Measurements from ENCODE around the gene SYNE3. TPM values are rescaled to one million over a fixed set of nuclear protein-coding genes. Genes with fewer than 3 reads are reported as not detected.
A peak's percentile ranks its signal among the peaks of the same experiment; 100 is the strongest.

Gene SYNE3
- total and polyA plus RNA-seq, 7 donors = 0.45 to 4.7 (median 3.4) TPM

GRCh38 chr14:95547272-95547625 is 30.8 kb upstream of the SYNE3 start:
- intact Hi-C loops (cut with DNase I) = no loop called here
- Histone ChIP-seq H3K27me3 (ENCODE audit: insufficient read depth in 3 of 3, low read length in 2 of 3) (no peaks in the 10 kb centered on the region), H3K27ac (no peak overlapping the region), H3K4me1 (peaks cover 17% of the 10 kb centered on the region), H3K9me3 (no peaks in the 10 kb centered on the region), H3K4me3 (no peak overlapping the region), H3K36me3 (ENCODE audit: insufficient read depth in 1 of 2, low read depth in 1 of 2) (peaks cover 0 to 13% of the 10 kb centered on the region in 2 donors)
- peak in 1 of 4 donors; percentile 7 for ATAC-seq
- 90 to 96% (median 91%) methylated on average over 5 of the region's 5 CpGs for WGBS, 3 donors
- no peak for DNase-seq
- TF ChIP-seq CTCF (IDR thresholded peaks at IDR 0.05) = no peak

- peaks cover 17% of the 10 kb centered on the region for H3K4me1 ChIP-seq
- no peak for TF ChIP-seq CTCF (IDR thresholded peaks at IDR 0.05)
- H3K9me3 ChIP-seq = no peaks in the 10 kb centered on the region
- H3K36me3 ChIP-seq (ENCODE audit: insufficient read depth in 1 of 2, low read depth in 1 of 2) = peaks cover 0 to 13% of the 10 kb centered on the region in 2 donors
- peak; percentile 56 to 85 (median 68) for ATAC-seq
- 81 to 86% (median 82%) methylated on average over 5 of the region's 5 CpGs for WGBS, 3 donors
- no peak for DNase-seq
- intact Hi-C loops (cut with DNase I) = no loop called here
- H3K27ac ChIP-seq = peak overlapping the region; percentile 13
- H3K27me3 ChIP-seq (ENCODE audit: insufficient read depth in 3 of 3, low read length in 2 of 3) = no peaks in the 10 kb centered on the region
- H3K4me3 ChIP-seq = no peak overlapping the region
Observed at GRCh38 chr14:95545515-95546168, 29.2 kb upstream of the SYNE3 start.

- no peak for DNase-seq
- 45 to 52% (median 50%) methylated on average over 8 of the region's 8 CpGs for WGBS, 3 donors
Observed at GRCh38 chr14:95544588-95544987, 28.1 kb upstream of the SYNE3 start.

GRCh38 chr14:95543021-95543420 is 26.6 kb upstream of the SYNE3 start:
- H3K36me3 ChIP-seq (ENCODE audit: insufficient read depth in 1 of 2, low read depth in 1 of 2) = peaks cover 0 to 13% of the 10 kb centered on the region in 2 donors
- 91 to 97% (median 92%) methylated on average over 5 of the region's 5 CpGs for WGBS, 3 donors
- no peaks in the 10 kb centered on the region for H3K9me3 ChIP-seq
- intact Hi-C loops (cut with DNase I) = no loop called here
- TF ChIP-seq CTCF (IDR thresholded peaks at IDR 0.05) = no peak
- H3K27ac ChIP-seq = no peak overlapping the region
- H3K4me1 ChIP-seq = peaks cover 28% of the 10 kb centered on the region
- H3K4me3 ChIP-seq = no peak overlapping the region
- DNase-seq (no peak), ATAC-seq (no peak)
- H3K27me3 ChIP-seq (ENCODE audit: insufficient read depth in 3 of 3, low read length in 2 of 3) = no peaks in the 10 kb centered on the region

More at GRCh38 chr14:95544588-95544987, 28.1 kb upstream of the SYNE3 start:
- Histone ChIP-seq H3K4me3 (no peak overlapping the region), H3K27me3 (ENCODE audit: insufficient read depth in 3 of 3, low read length in 2 of 3) (no peaks in the 10 kb centered on the region), H3K27ac (no peak overlapping the region), H3K36me3 (ENCODE audit: insufficient read depth in 1 of 2, low read depth in 1 of 2) (peaks cover 0 to 13% of the 10 kb centered on the region in 2 donors), H3K9me3 (no peaks in the 10 kb centered on the region), H3K4me1 (peaks cover 15% of the 10 kb centered on the region)
- ATAC-seq = no peak
- TF ChIP-seq CTCF (IDR thresholded peaks at IDR 0.05) = no peak
- intact Hi-C loops (cut with DNase I) = no loop called here
